Measurements from ENCODE around the gene PTGDR2. TPM values are rescaled to one million over a fixed set of nuclear protein-coding genes. Genes with fewer than 3 reads are reported as not detected.

PTGDR2 gene
- total RNA-seq, 1 donor from 2014 or later, result 0.91 TPM

DNA sequence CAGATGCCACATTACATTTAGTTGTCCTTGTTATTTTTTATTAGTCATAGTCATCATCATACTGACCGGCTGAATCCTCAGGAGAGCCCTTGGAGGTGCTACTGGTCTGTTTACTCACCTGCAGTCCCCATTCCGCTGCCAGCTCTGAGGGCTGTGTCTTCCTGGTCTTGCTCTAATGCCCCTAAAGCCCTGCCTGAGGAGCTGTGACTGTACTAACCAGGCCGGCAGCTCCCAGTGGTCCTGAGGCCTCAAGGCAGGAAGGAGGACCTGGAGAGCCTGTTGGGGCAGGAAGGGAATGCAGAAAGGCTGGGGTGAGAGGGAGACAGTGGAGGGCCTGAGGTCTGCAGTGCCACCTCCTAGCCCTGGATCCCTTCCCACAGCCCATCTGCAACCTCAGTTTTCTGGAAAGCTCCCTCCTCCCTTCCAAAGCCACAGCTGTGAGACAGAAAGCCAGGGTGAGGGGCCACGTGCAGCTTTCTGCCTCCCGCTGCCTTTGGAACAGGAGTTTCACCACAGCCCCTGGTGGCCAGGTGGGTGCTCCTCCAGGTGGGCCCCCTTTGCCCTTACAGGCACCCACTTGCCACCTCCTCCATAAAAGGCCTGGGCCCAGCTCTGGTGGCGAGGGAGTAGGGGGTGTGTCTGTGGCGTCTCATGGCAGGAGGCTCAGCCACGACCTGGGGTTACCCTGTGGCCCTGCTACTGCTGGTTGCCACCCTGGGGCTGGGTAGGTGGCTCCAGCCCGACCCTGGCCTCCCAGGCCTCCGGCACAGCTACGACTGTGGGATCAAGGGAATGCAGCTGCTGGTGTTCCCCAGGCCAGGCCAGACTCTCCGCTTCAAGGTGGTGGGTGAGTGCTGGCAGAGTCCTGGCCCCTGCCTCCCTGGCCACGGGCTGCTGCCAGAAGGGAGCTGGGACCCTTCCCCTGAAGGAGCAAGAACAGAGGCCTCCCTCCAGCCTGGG is 11.4 kb upstream of the PTGDR2 start, which contains the start of gene ZP1:
Gene ZP1 (plus strand): TSS at position 632 of the 960 bp plus-strand sequence. CDS start 20 bp downstream, at position 652.
- TF ChIP-seq, protein P1, sequence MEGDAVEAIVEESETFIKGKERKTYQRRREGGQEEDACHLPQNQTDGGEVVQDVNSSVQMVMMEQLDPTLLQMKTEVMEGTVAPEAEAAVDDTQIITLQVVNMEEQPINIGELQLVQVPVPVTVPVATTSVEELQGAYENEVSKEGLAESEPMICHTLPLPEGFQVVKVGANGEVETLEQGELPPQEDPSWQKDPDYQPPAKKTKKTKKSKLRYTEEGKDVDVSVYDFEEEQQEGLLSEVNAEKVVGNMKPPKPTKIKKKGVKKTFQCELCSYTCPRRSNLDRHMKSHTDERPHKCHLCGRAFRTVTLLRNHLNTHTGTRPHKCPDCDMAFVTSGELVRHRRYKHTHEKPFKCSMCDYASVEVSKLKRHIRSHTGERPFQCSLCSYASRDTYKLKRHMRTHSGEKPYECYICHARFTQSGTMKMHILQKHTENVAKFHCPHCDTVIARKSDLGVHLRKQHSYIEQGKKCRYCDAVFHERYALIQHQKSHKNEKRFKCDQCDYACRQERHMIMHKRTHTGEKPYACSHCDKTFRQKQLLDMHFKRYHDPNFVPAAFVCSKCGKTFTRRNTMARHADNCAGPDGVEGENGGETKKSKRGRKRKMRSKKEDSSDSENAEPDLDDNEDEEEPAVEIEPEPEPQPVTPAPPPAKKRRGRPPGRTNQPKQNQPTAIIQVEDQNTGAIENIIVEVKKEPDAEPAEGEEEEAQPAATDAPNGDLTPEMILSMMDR (IDR thresholded peaks at IDR 0.05), result no peak
- peaks cover 6% of the 10 kb centered on the region for H3K27me3 Mint-ChIP-seq (ENCODE audit: unreplicated experiment)
- DNase-seq (ENCODE audit: extremely low spot score, unreplicated experiment), result no peak
- H3K36me3 Mint-ChIP-seq (ENCODE audit: unreplicated experiment), result no peaks in the 10 kb centered on the region
- H3K4me1 Mint-ChIP-seq (ENCODE audit: unreplicated experiment), result peaks cover 25% of the 10 kb centered on the region
- no peak within 1 kb of the TSS for H3K4me3 Mint-ChIP-seq (ENCODE audit: unreplicated experiment)
- H3K27ac Mint-ChIP-seq (ENCODE audit: unreplicated experiment), result no peak within 1 kb of the TSS
- H3K9me3 Mint-ChIP-seq (ENCODE audit: unreplicated experiment), result no peaks in the 10 kb centered on the region

- H3K4me1 Mint-ChIP-seq (ENCODE audit: unreplicated experiment), result peaks cover 22% of the 10 kb centered on the region
- no peaks in the 10 kb centered on the region for H3K9me3 Mint-ChIP-seq (ENCODE audit: unreplicated experiment)
- no peak for DNase-seq (ENCODE audit: extremely low spot score, unreplicated experiment)
- H3K27ac Mint-ChIP-seq (ENCODE audit: unreplicated experiment), result no peak overlapping the region
- TF ChIP-seq, protein P1 (IDR thresholded peaks at IDR 0.05), result no peak
- peaks cover 6% of the 10 kb centered on the region for H3K27me3 Mint-ChIP-seq (ENCODE audit: unreplicated experiment)
- H3K36me3 Mint-ChIP-seq (ENCODE audit: unreplicated experiment), result no peaks in the 10 kb centered on the region
- no peak overlapping the region for H3K4me3 Mint-ChIP-seq (ENCODE audit: unreplicated experiment)
Measured at GRCh38 chr11:60864856-60865513, 9.2 kb upstream of the PTGDR2 start.

- Mint-ChIP-seq H3K4me1 (ENCODE audit: unreplicated experiment) (peaks cover 28% of the 10 kb centered on the region), H3K36me3 (ENCODE audit: unreplicated experiment) (no peaks in the 10 kb centered on the region), H3K27ac (ENCODE audit: unreplicated experiment) (no peak overlapping the region), H3K9me3 (ENCODE audit: unreplicated experiment) (no peaks in the 10 kb centered on the region), H3K27me3 (ENCODE audit: unreplicated experiment) (peaks cover 6% of the 10 kb centered on the region), H3K4me3 (ENCODE audit: unreplicated experiment) (no peak overlapping the region)
- DNase-seq (ENCODE audit: extremely low spot score, unreplicated experiment), result no peak
- TF ChIP-seq, protein P1 (IDR thresholded peaks at IDR 0.05), result no peak
Measured at GRCh38 chr11:60863550-60864521, 8.1 kb upstream of the PTGDR2 start.

DNA sequence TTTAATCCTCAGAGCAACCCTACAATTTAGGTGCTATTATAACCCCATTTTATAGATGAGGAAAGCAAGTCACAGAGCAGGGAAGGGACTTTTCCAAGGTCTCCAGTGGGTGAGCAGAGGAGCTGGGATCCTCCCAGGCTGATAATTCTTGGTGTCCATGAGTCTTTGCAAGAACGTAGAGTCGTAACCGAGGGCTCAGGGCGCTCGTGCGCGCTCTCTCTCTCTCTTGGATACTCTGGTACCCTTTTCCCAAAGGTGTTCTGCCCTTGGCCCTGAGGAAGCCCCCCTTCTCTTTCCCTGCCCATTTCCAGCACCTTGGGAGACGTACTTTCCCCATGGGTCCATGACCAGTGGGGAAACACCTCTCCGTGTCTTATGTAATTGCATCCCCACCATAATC is 6.4 kb upstream of the PTGDR2 start:
- Mint-ChIP-seq H3K9me3 (ENCODE audit: unreplicated experiment) (no peaks in the 10 kb centered on the region), H3K27ac (ENCODE audit: unreplicated experiment) (no peak overlapping the region), H3K4me1 (ENCODE audit: unreplicated experiment) (peaks cover 38% of the 10 kb centered on the region), H3K4me3 (ENCODE audit: unreplicated experiment) (no peak overlapping the region), H3K27me3 (ENCODE audit: unreplicated experiment) (peaks cover 6% of the 10 kb centered on the region), H3K36me3 (ENCODE audit: unreplicated experiment) (no peaks in the 10 kb centered on the region)
- DNase-seq (ENCODE audit: extremely low spot score, unreplicated experiment), result no peak
- TF ChIP-seq, protein P1 (IDR thresholded peaks at IDR 0.05), result no peak
